HG03457 (cell line): ENCODE measurements around the gene ZNF598.

Experiments used
- ATAC-seq: cut with Tn5 transposase; IDR thresholded peaks from one replicate; pipeline ENCODE4 v1.9.1; 2021; ENCODE audit warnings: moderate number of reproducible peaks; ENCODE audit not compliant: unreplicated experiment

The ZNF598 gene

GRCh38 chr16:2008009-2008526 lies 1.6 kb downstream of the ZNF598 start:
- ATAC-seq: no peak

GRCh38 chr16:2007081-2007836 lies 2.4 kb downstream of the ZNF598 start:
- no peak for ATAC-seq

GRCh38 chr16:2006317-2006716 lies 3.3 kb downstream of the ZNF598 start:
- no peak for ATAC-seq

GRCh38 chr16:2005646-2006045 lies 4.0 kb downstream of the ZNF598 start:
- ATAC-seq: no peak

- no peak for ATAC-seq
These were observed 4.7 kb downstream of the ZNF598 start for GRCh38 chr16:2004795-2005517.

- no peak for ATAC-seq
These were observed 5.6 kb downstream of the ZNF598 start for GRCh38 chr16:2003827-2004641.

- ATAC-seq: no peak
These were observed 6.3 kb downstream of the ZNF598 start for GRCh38 chr16:2003231-2003826.

- ATAC-seq: no peak
These were observed 7.0 kb downstream of the ZNF598 start for GRCh38 chr16:2002406-2003230.

GRCh38 chr16:2001456-2002355 lies 7.9 kb downstream of the ZNF598 start:
- ATAC-seq: no peak

- no peak for ATAC-seq
These were observed 8.6 kb downstream of the ZNF598 start for GRCh38 chr16:2001035-2001434.

- no peak for ATAC-seq
These were observed 9.6 kb downstream of the ZNF598 start for GRCh38 chr16:1999866-2000514.

GRCh38 chr16:1998852-1999801 lies 10.5 kb downstream of the ZNF598 start:
- no peak for ATAC-seq

- no peak for ATAC-seq
These were observed 11.2 kb downstream of the ZNF598 start for GRCh38 chr16:1998360-1998835.

GRCh38 chr16:1997494-1998359 lies 11.9 kb downstream of the ZNF598 start:
- no peak for ATAC-seq

- ATAC-seq: no peak
These were observed 15.9 kb downstream of the ZNF598 start for GRCh38 chr16:1993731-1994131.

- ATAC-seq: no peak
These were observed 16.8 kb downstream of the ZNF598 start for GRCh38 chr16:1992704-1993317.
